PC-9 (cell line): ENCODE data around the gene SP3.

ENCODE experiments used
- EZH2 ChIP-seq: fragments of 200-600 bp; sonication (generic); IDR thresholded peaks from 2 replicates; pipeline ENCODE4 v1.8.0; 2017; ENCODE audit warnings: antibody characterized with exemption, low read depth
- TF ChIP-seq, protein P1 (sequence below): fragments of 200-600 bp; sonication (generic); conservative IDR thresholded peaks from 2 replicates; pipeline ENCODE4 v1.6.1; 2017; ENCODE audit warnings: mixed run types, antibody characterized with exemption, mild to moderate bottlenecking, moderate library complexity

DNA sequence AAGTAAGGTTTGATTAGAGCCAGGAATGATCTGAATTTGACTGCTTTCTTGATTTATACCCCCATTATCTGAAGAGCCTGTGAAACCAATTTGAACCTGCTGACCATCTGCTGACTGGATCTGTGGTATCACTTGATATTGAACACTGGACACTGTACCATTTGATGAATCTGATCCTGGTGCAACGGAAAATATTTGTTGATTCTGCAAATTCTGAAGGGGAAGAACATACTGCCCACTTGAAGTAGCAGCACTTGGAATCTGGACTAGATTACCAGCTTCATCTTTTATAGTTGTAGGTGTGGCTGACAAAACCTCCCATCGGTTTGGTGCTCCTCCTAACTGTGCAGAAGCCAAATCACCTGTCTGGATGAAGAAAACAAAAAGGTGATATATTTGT lies 9.3 kb downstream of the SP3 start:
- TF ChIP-seq, protein P1, sequence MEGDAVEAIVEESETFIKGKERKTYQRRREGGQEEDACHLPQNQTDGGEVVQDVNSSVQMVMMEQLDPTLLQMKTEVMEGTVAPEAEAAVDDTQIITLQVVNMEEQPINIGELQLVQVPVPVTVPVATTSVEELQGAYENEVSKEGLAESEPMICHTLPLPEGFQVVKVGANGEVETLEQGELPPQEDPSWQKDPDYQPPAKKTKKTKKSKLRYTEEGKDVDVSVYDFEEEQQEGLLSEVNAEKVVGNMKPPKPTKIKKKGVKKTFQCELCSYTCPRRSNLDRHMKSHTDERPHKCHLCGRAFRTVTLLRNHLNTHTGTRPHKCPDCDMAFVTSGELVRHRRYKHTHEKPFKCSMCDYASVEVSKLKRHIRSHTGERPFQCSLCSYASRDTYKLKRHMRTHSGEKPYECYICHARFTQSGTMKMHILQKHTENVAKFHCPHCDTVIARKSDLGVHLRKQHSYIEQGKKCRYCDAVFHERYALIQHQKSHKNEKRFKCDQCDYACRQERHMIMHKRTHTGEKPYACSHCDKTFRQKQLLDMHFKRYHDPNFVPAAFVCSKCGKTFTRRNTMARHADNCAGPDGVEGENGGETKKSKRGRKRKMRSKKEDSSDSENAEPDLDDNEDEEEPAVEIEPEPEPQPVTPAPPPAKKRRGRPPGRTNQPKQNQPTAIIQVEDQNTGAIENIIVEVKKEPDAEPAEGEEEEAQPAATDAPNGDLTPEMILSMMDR, result no peak
- no peak for TF ChIP-seq EZH2
